Transverse colon (tissue), 4 donors: ENCODE data around the gene KIF2C.

Experiments used
- EP300 ChIP-seq: sonication (generic); formaldehyde crosslinking; IDR thresholded peaks from one replicate; pipeline ENCODE4 v1.6.1; 2017; ENCODE audit warnings: antibody characterized with exemption, low read depth
- POLR2A ChIP-seq: fragments of 450-650 bp; IDR thresholded peaks from one replicate; pipeline ENCODE4 v1.6.1; 2016; ENCODE audit warnings: antibody characterized with exemption, mild to moderate bottlenecking, moderate library complexity
- POLR2AphosphoS5 ChIP-seq, 3 donors: sonication (generic); formaldehyde crosslinking; IDR thresholded peaks; one replicate each; pipeline ENCODE4 v1.6.1; 2016; ENCODE audit warnings: antibody characterized with exemption in 3 of 3
- TF ChIP-seq, protein P1 (sequence below), 5 experiments: fragments of 200-600 bp in 3 of 5; fragments of 450-650 bp in 2 of 5; sonication (generic) in 3 of 5; IDR thresholded peaks; 1 replicate in 2 of 5; 2 replicates in 3 of 5; pipeline ENCODE4 v1.5.1; 2016 to 2017; ENCODE audit warnings: antibody characterized with exemption in 5 of 5, inconsistent platforms in 3 of 5, mild to moderate bottlenecking in 2 of 5, moderate library complexity in 1 of 5

GRCh38 chr1:44785029-44785380 is 45.4 kb downstream of the KIF2C start:
- TF ChIP-seq, protein P1, sequence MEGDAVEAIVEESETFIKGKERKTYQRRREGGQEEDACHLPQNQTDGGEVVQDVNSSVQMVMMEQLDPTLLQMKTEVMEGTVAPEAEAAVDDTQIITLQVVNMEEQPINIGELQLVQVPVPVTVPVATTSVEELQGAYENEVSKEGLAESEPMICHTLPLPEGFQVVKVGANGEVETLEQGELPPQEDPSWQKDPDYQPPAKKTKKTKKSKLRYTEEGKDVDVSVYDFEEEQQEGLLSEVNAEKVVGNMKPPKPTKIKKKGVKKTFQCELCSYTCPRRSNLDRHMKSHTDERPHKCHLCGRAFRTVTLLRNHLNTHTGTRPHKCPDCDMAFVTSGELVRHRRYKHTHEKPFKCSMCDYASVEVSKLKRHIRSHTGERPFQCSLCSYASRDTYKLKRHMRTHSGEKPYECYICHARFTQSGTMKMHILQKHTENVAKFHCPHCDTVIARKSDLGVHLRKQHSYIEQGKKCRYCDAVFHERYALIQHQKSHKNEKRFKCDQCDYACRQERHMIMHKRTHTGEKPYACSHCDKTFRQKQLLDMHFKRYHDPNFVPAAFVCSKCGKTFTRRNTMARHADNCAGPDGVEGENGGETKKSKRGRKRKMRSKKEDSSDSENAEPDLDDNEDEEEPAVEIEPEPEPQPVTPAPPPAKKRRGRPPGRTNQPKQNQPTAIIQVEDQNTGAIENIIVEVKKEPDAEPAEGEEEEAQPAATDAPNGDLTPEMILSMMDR (IDR thresholded peaks at IDR 0.05) = no peak
- no peak for TF ChIP-seq EP300
- no peak for TF ChIP-seq POLR2A
- TF ChIP-seq POLR2AphosphoS5 (IDR thresholded peaks at IDR 0.05) = no peak
